ENCODE results near the gene MTMR3. TPM values are rescaled to one million over a fixed set of nuclear protein-coding genes. Genes with fewer than 3 reads are reported as not detected.

MTMR3 gene
- total and polyA plus RNA-seq, 2 of the 8 experiments (the other 6 are each of a cell fraction or from before 2014, with no cell fraction given), result 16.9 to 18.5 TPM

DNA sequence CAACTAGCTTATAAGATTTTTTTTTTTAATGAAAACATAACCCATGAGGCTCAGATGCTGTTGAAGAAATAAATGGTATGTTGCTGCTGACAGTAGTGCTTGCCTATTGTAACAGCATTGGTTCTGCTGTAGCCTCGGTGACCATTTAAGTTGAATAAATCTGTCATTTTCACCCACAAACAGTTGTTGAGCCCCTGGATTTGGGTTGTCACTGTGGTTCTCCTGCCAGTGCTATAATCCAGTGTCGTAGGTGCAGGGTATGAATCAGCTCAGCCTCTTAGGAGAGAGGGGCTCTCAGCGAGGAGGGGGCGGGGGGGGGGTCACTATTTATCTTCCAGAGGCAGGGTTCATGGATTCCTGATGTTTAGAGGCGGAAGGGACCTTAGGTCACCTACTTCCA lies 147.4 kb downstream of the MTMR3 start:
- H3K56ac ChIP-seq (replicated peaks; ENCODE audit: insufficient read length, low read depth, low read length), result no peak overlapping the region
- H3K9ac ChIP-seq (replicated peaks in 1 of 4; ENCODE audit: extremely low read depth in 1 of 4, low read depth in 3 of 4, low read length in 3 of 4), result no peak overlapping the region
- H3K27ac ChIP-seq (ENCODE audit: low read depth, low read length), result no peak overlapping the region
- H4K5ac ChIP-seq (ENCODE audit: insufficient read length, low read depth, low read length), result no peak overlapping the region
- no peak overlapping the region for H4K8ac ChIP-seq (ENCODE audit: extremely low read depth, insufficient read depth, low read length)
- no peak overlapping the region for H2BK15ac ChIP-seq (ENCODE audit: low read length)
- H3K23me2 ChIP-seq (ENCODE audit: low read depth, low read length), result no peaks in the 10 kb centered on the region
- H4K91ac ChIP-seq (replicated peaks; ENCODE audit: insufficient read length, low read length), result no peak overlapping the region
- H2BK120ac ChIP-seq (replicated peaks; ENCODE audit: low read depth, low read length), result no peak overlapping the region
- POLR2A ChIA-PET (ENCODE audit: partially characterized antibody), result interaction anchor here (1.1 kb wide), 1 partner anchor 9 kb away, joined by 3 read pairs; no protein-coding TSS in a partner anchor
- H3K27me3 ChIP-seq (replicated peaks in 1 of 4; ENCODE audit: control insufficient read depth in 3 of 4, extremely low read depth in 1 of 4, insufficient read depth in 3 of 4, low read length in 3 of 4), result no peaks in the 10 kb centered on the region
- DNase-seq (ENCODE audit: low read depth in 1 of 2, low spot score in 2 of 2) (no peak), FAIRE-seq (no peak)
- no peak overlapping the region for H2AFZ ChIP-seq (ENCODE audit: low read length)
- no peaks in the 10 kb centered on the region for H3K79me2 ChIP-seq (ENCODE audit: control insufficient read depth in 1 of 2, insufficient read depth in 2 of 2, low read length in 2 of 2)
- H3K4me3 ChIP-seq (ENCODE audit: extremely low read depth in 1 of 4, insufficient read depth in 2 of 4, low read depth in 3 of 4, low read length in 4 of 4), result no peak overlapping the region
- no peak overlapping the region for H3K18ac ChIP-seq (ENCODE audit: extremely low read depth, low read length)
- no peaks in the 10 kb centered on the region; a peak in 2 of 7 replicates for H3K4me1 ChIP-seq (replicated peaks in 1 of 4; ENCODE audit: control insufficient read depth in 3 of 4, insufficient read depth in 4 of 4, low read length in 3 of 4)
- no peak overlapping the region for H3K4me2 ChIP-seq (ENCODE audit: insufficient read depth in 1 of 2, low read depth in 2 of 2, low read length in 2 of 2)
- H3K9me3 ChIP-seq (ENCODE audit: insufficient read depth in 2 of 2, low read depth in 1 of 2, low read length in 1 of 2), result no peaks in the 10 kb centered on the region
- H3K79me1 ChIP-seq (ENCODE audit: low read depth, low read length), result no peaks in the 10 kb centered on the region
- CTCF ChIA-PET (ENCODE audit: partially characterized antibody), result interaction anchor here (0.6 to 1.1 kb wide), 4 partner anchors 9 to 368 kb away, joined by 3 to 4 read pairs (median 3); no protein-coding TSS in a partner anchor
- TF ChIP-seq PHF8 (conservative IDR thresholded peaks at IDR 0.05; ENCODE audit: low read depth, low read length) (no peak), BRCA1 (IDR thresholded peaks at IDR 0.05; ENCODE audit: low read depth, low read length) (no peak), JUN (IDR thresholded peaks at IDR 0.05; ENCODE audit: low read depth, low read length) (no peak), BCL11A (IDR thresholded peaks at IDR 0.05; ENCODE audit: low read depth in 2 of 2, low read length in 2 of 2) (no peak)
- no peak overlapping the region for H2BK12ac ChIP-seq (ENCODE audit: low read depth, low read length)
- no peak overlapping the region for H3K23ac ChIP-seq (ENCODE audit: insufficient read length)
- H2BK20ac ChIP-seq (ENCODE audit: low read length), result no peak overlapping the region
- no peak overlapping the region for H3K14ac ChIP-seq (ENCODE audit: insufficient read length)
- WGBS, 2 experiments (ENCODE audit: extremely low coverage in 1 of 2, insufficient coverage in 1 of 2, insufficient read length in 1 of 2, insufficient replicate concordance in 2 of 2, low coverage in 1 of 2, low lambda C conversion rate in 2 of 2, missing lambda C conversion rate in 1 of 2), result 95% methylated on average over 3 of the region's 5 CpGs; no CpG with 5 or more reads in 1 of the 2 experiments
- no peak overlapping the region for H2BK5ac ChIP-seq (ENCODE audit: low read depth, low read length)
- H3K36me3 ChIP-seq (ENCODE audit: control insufficient read depth in 2 of 4, insufficient read depth in 4 of 4, low read length in 3 of 4), result peaks cover under 1 to 11% (median 8%) of the 10 kb centered on the region in 4 experiments; a peak in 6 of 8 replicates
- H2AK5ac ChIP-seq (ENCODE audit: low read depth, low read length), result no peak overlapping the region
- peaks cover 0 to 2% of the 10 kb centered on the region in 2 experiments for H4K20me1 ChIP-seq (replicated peaks in 1 of 2; ENCODE audit: control insufficient read depth in 1 of 2, insufficient read depth in 2 of 2, low read length in 2 of 2)
- H3K4ac ChIP-seq (replicated peaks; ENCODE audit: insufficient read length, low read depth, low read length), result no peak overlapping the region
